Left ventricle myocardium superior (tissue), 1 donor: ENCODE data around the gene DSC3. TPM values are rescaled to one million over a fixed set of nuclear protein-coding genes. Genes with fewer than 3 reads are reported as not detected.
"Not testable (repeated sequence)": the region's sequence is repeated elsewhere in the genome, so short reads cannot be mapped to it uniquely, and the experiment has no call there.

Source experiments
- ATAC-seq: fragments of 200-7000 bp; cut with Tn5 transposase; one replicate; pipeline ENCODE4 v1.9.1; 2020; ENCODE audit warnings: mild to moderate bottlenecking, moderate library complexity
- DNase-seq: peaks from one replicate; pipeline ENCODE4 v3.0.0-alpha.2; 2020
- intact Hi-C: fragments of 100-400 bp; cut with micrococcal nuclease; formaldehyde crosslinking; loops from one replicate; pipeline ENCODE4 v1.11.0; 2022
- total RNA-seq: library from RNA; stranded (reverse); fragmentation: NEBNext Ultra II Directional; extraction: Animal tissue kit (Norgen Biotek cat#: 25700); gene quantifications from one replicate; pipeline ENCODE4 v1.2.1, GENCODE V29; 2021
- donor health status: DM: no; HTN: yes; CAD: no; lungs with severe emphysema.

Gene DSC3
- total RNA-seq, 1 donor from 2014 or later: 0.10 TPM

GRCh38 chr18:31043709-31044108, 1.2 kb upstream of the DSC3 start:
- DNase-seq (no peak), ATAC-seq (no peak)
- intact Hi-C loops: no loop called here

GRCh38 chr18:31042084-31042405, 497 bp downstream of the DSC3 start:
- intact Hi-C loops: no loop called here
- no peak for DNase-seq
- no peak for ATAC-seq

- peak; percentile 23 for DNase-seq
- ATAC-seq: no peak
- intact Hi-C loops: no loop called here
Measured at GRCh38 chr18:31041271-31042083, 1.1 kb downstream of the DSC3 start.

GRCh38 chr18:31040686-31041270, 1.8 kb downstream of the DSC3 start:
- intact Hi-C loops: no loop called here
- DNase-seq (no peak), ATAC-seq (no peak)

- no peak for DNase-seq
- intact Hi-C loops: no loop called here
- no peak for ATAC-seq
Measured at GRCh38 chr18:31039426-31039825, 3.1 kb downstream of the DSC3 start.

- DNase-seq, intact Hi-C loops, ATAC-seq: not testable (repeated sequence)
Measured at GRCh38 chr18:31037686-31038085, 4.9 kb downstream of the DSC3 start.

GRCh38 chr18:31034541-31034940, 8.0 kb downstream of the DSC3 start:
- intact Hi-C loops: no loop called here
- no peak for DNase-seq
- no peak for ATAC-seq

GRCh38 chr18:31030574-31031278, 11.8 kb downstream of the DSC3 start:
- no peak for ATAC-seq
- intact Hi-C loops: no loop called here
- DNase-seq: no peak

GRCh38 chr18:31015715-31016434, 26.7 kb downstream of the DSC3 start:
- intact Hi-C loops: no loop called here
- DNase-seq (no peak), ATAC-seq (no peak)

- intact Hi-C loops, DNase-seq, ATAC-seq: not testable (repeated sequence)
Measured at GRCh38 chr18:31011455-31011854, 31.1 kb downstream of the DSC3 start.

GRCh38 chr18:31010601-31011000, 31.9 kb downstream of the DSC3 start:
- no peak for DNase-seq
- intact Hi-C loops: no loop called here
- no peak for ATAC-seq

GRCh38 chr18:30999887-31000628, 42.5 kb downstream of the DSC3 start:
- DNase-seq: no peak
- intact Hi-C loops: no loop called here
- no peak for ATAC-seq

GRCh38 chr18:30999186-30999585, 43.4 kb downstream of the DSC3 start:
- ATAC-seq: no peak
- DNase-seq: no peak
- intact Hi-C loops: no loop called here

GRCh38 chr18:30997223-30997622, 45.3 kb downstream of the DSC3 start:
- DNase-seq: no peak
- intact Hi-C loops: no loop called here
- no peak for ATAC-seq

- DNase-seq: no peak
- intact Hi-C loops: no loop called here
- no peak for ATAC-seq
Measured at GRCh38 chr18:30992231-30992630, 50.3 kb downstream of the DSC3 start.

- DNase-seq: no peak
- intact Hi-C loops: no loop called here
- ATAC-seq: no peak
Measured at GRCh38 chr18:30991397-30991796, 51.1 kb downstream of the DSC3 start.

GRCh38 chr18:30989141-30989540, 53.4 kb downstream of the DSC3 start:
- ATAC-seq: no peak
- DNase-seq: no peak
- intact Hi-C loops: no loop called here

GRCh38 chr18:30988440-30988839, 54.1 kb downstream of the DSC3 start:
- DNase-seq (no peak), ATAC-seq (peak; percentile 88)
- intact Hi-C loops: no loop called here
